ENCODE results near the gene WFDC2. TPM values are rescaled to one million over a fixed set of nuclear protein-coding genes. Genes with fewer than 3 reads are reported as not detected.

The WFDC2 gene
- total RNA-seq, 2 experiments from 2014 or later = not detected

DNA sequence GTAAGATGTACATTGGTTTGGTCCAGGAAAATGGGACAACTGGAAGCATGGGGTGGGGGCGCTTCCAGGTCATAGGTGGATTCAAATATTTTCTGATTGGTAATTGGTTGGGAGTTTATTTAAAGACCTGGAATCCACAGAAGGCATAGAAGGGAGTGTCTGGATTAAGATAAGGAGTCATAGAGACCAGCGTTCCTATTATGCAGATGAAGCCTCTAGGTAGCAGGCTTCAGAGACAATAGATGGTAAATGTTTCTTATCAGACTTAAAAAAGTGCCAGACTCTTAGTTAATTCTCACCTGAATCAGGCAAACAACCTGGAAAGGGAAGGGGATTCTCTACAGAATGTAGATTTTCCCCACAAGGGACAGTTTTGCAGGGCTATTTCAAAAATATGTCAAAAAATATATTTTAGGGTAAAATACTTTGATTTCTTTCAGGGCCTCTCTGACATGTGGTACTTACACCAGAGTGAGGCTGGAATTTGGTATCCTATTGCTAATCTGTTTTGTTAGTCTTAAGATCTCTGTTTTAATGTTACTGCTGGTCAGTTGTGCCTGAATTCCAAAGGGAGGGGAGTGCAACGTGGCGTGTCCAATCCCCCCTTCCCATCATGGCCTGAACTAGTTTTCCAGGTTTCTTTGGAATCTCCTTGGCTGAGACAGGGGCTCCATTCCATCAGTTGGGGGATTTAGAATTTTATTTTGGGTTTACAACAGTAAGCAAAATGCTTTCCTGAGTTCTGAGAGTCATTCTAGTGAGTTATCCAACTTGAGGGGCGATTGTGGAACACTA lies 28.5 kb upstream of the WFDC2 start:
- ATAC-seq (no peak), DNase-seq (no peak)
- CTCF ChIA-PET = interaction anchor here (2.5 to 14.2 kb wide), 2 partner anchors 9 to 73 kb away, joined by 11 to 478 read pairs; partner anchors contain the start of gene SYS1
- H3K4me1 Mint-ChIP-seq = peaks cover 45% of the 10 kb centered on the region
- H3K4me3 Mint-ChIP-seq = no peak overlapping the region
- peaks cover 16% of the 10 kb centered on the region for H3K27me3 Mint-ChIP-seq
- H3K36me3 Mint-ChIP-seq = no peaks in the 10 kb centered on the region
- no peaks in the 10 kb centered on the region for H3K9me3 Mint-ChIP-seq (ENCODE audit: low read depth)
- no peak overlapping the region for H3K27ac Mint-ChIP-seq

GRCh38 chr20:45441746-45442145 lies 27.8 kb upstream of the WFDC2 start:
- H3K4me1 Mint-ChIP-seq = peaks cover 43% of the 10 kb centered on the region
- H3K27me3 Mint-ChIP-seq = peaks cover 20% of the 10 kb centered on the region
- no peaks in the 10 kb centered on the region for H3K9me3 Mint-ChIP-seq (ENCODE audit: low read depth)
- ATAC-seq (no peak), DNase-seq (no peak)
- no peak overlapping the region for H3K27ac Mint-ChIP-seq
- no peak overlapping the region for H3K4me3 Mint-ChIP-seq
- H3K36me3 Mint-ChIP-seq = no peaks in the 10 kb centered on the region
- CTCF ChIA-PET = no interaction called here

DNA sequence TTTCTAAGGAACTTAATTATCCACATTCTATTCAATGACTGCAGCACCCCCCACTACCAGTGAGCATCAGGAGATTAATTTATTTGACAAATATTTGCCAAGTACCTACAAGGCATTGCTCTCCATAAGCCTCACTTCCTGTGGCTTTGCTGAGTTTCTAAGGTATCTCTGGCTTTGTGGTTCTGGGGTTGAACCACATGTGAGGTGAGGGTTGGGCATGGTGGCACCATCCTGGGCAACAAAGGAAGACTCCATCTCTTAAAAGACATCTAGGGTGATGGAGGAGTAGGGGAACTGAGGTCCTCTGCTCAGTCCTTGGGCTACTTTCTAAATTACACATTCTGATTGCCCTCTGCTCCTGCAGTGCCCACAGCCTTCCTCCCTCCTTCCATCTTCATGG lies 25.5 kb upstream of the WFDC2 start:
- Mint-ChIP-seq H3K9me3 (ENCODE audit: low read depth) (no peaks in the 10 kb centered on the region), H3K4me1 (peaks cover 43% of the 10 kb centered on the region), H3K27ac (peak overlapping the region; percentile 76), H3K4me3 (no peak overlapping the region), H3K27me3 (peaks cover 23% of the 10 kb centered on the region), H3K36me3 (no peaks in the 10 kb centered on the region)
- CTCF ChIA-PET = interaction anchor here (1.0 to 11.8 kb wide), 6 partner anchors 8 to 132 kb away, joined by 4 to 100 read pairs (median 8); partner anchors contain the start of gene SYS1
- ATAC-seq (peak; percentile 46), DNase-seq (peak; percentile 73)

DNA sequence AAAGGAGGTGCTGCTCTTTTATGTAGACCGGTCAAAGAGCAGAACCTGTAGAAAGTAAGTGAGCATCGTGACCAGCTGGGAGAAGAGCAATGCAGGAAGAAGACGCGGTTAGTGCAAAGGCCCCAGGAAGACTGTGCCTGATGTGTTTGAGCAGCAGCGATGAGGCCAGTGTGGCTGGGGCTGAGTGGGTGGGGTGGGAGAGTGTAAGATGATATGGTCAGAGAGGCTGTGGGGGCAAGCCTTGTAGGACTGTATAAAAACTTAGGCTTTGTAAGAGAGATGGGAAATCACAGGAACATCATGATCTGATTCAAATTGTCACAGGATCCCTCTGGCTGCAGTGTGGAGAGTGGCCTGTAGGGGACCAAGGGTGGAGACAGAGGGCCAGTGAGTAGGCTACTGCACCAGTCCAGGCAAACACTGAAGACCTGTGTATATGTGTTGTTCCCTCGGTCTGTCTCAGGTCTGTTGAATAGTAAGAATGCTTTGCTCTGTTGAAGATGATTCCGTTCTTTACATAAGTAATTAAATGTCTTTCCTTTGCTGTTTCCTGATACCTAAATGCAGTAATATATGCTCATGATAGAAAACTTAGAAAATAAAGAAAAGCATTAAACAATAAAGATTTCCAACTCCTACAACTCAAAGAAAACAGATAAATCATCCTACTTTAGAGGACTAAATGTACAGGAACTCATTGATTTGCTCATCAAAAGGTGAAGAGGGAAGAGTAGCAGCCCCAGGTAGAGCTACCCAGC lies 23.6 kb upstream of the WFDC2 start:
- DNase-seq = peak; percentile 65
- Mint-ChIP-seq H3K4me1 (peaks cover 40% of the 10 kb centered on the region), H3K27ac (no peak overlapping the region), H3K36me3 (no peaks in the 10 kb centered on the region), H3K27me3 (peaks cover 23% of the 10 kb centered on the region), H3K4me3 (no peak overlapping the region), H3K9me3 (ENCODE audit: low read depth) (no peaks in the 10 kb centered on the region)
- CTCF ChIA-PET = interaction anchor here (1.0 to 11.8 kb wide), 11 partner anchors 9 to 434 kb away, joined by 3 to 100 read pairs (median 6); partner anchors contain the start of gene SYS1
- peak; percentile 81 for ATAC-seq

DNA sequence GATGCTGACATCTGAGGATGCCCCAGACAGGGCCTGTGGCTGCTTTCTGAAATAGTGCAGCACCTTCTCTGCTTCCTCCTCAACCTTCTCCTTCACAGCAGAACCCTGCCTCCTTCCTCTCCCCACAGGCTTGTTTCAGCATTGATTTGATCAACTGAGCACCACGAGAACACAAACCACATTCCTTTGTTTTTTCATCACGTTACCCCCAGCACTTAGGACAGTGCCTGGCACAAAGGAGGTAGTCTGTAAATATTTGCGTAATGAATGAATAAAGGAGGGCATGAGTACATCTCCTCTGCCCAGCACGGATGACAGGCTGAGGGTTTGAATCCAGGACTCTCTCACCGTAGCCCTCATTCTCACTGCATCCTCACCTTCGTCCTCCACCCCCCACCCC lies 21.3 kb upstream of the WFDC2 start:
- DNase-seq = no peak
- CTCF ChIA-PET = interaction anchor here (2.3 to 11.8 kb wide), 4 partner anchors 74 to 155 kb away, joined by 14 to 100 read pairs (median 23); partner anchors contain the start of gene SYS1
- Mint-ChIP-seq H3K4me3 (no peak overlapping the region), H3K36me3 (no peaks in the 10 kb centered on the region), H3K27me3 (peaks cover 23% of the 10 kb centered on the region), H3K4me1 (peaks cover 34% of the 10 kb centered on the region), H3K27ac (no peak overlapping the region), H3K9me3 (ENCODE audit: low read depth) (no peaks in the 10 kb centered on the region)
- no peak for ATAC-seq

- peaks cover 22% of the 10 kb centered on the region for H3K4me1 Mint-ChIP-seq
- CTCF ChIA-PET = interaction anchor here (0.9 to 11.8 kb wide), 23 partner anchors 10 to 321 kb away, joined by 3 to 100 read pairs (median 5); partner anchors contain the start of genes PIGT and SYS1
- no peak for ATAC-seq
Measured at GRCh38 chr20:45449528-45449927, 20.0 kb upstream of the WFDC2 start.

DNA sequence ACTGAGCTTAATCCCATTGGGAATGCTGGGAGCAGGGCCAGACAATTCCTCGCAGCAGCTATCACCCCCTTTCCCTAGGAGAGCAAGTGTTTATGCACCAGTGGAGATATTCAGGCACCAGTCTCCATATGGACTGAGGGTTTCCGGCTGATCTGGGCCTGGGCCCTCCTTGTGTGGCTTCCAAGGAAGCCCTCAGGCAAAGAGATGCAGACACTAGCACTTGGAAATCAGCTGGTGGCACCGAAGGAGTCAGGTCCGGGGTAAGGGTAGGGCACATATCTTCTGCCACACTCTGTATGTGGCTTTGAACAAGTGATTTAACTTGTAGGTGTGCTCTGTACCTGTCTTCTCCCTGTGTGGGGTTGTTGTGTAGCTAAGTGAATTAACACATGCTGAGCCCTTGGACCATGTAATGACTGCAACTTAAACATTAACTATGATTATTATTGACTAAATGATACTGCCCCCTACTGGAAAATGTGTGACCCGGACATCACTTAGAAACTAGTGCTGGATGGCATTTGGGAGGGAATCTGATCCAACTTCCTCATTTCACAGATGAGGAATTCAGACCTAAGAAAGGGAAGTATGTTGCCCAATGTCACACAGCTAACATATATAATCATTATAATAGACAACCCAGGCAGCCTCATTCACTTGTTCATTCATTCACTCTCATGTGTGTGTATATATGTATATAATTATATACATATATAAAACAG lies 19.3 kb upstream of the WFDC2 start:
- ATAC-seq = peak; percentile 34
- DNase-seq = no peak
- H3K27ac Mint-ChIP-seq = no peak overlapping the region

More at GRCh38 chr20:45449528-45449927, 20.0 kb upstream of the WFDC2 start:
- no peak overlapping the region for H3K4me3 Mint-ChIP-seq
- no peaks in the 10 kb centered on the region for H3K9me3 Mint-ChIP-seq (ENCODE audit: low read depth)
- H3K27me3 Mint-ChIP-seq = peaks cover 15% of the 10 kb centered on the region
- no peaks in the 10 kb centered on the region for H3K36me3 Mint-ChIP-seq
- no peak for DNase-seq
- H3K27ac Mint-ChIP-seq = no peak overlapping the region

DNA sequence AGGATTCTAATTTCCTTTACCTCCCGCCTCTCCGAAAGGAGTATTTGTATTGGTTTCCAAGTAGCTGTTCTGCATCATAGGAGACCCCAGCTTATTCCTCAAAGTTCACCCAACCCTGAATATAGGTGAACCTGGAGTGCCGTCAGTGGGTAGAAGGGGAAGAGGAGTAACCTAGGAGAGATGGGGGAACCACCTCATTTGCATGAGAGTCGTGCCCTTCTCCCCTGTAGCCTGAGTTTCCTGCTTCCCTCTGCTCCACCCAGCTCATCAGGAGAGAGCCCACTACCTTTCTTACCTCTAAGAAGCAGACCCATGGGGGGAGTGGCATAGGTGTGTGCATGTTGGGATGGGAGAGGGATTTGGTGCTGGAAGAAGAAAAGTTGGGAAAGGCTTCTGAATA lies 17.3 kb upstream of the WFDC2 start:
- DNase-seq (no peak), ATAC-seq (no peak)
- no peaks in the 10 kb centered on the region for H3K9me3 Mint-ChIP-seq (ENCODE audit: low read depth)
- H3K4me3 Mint-ChIP-seq = no peak overlapping the region
- H3K4me1 Mint-ChIP-seq = peaks cover 4% of the 10 kb centered on the region
- CTCF ChIA-PET = interaction anchor here (1.0 to 11.8 kb wide), 11 partner anchors 15 to 319 kb away, joined by 3 to 100 read pairs (median 9); partner anchors contain the start of gene SYS1
- no peaks in the 10 kb centered on the region for H3K36me3 Mint-ChIP-seq
- peaks cover 2% of the 10 kb centered on the region for H3K27me3 Mint-ChIP-seq
- no peak overlapping the region for H3K27ac Mint-ChIP-seq

More for the DNA sequence above, 19.3 kb upstream of the WFDC2 start:
- peaks cover 15% of the 10 kb centered on the region for H3K4me1 Mint-ChIP-seq
- H3K4me3 Mint-ChIP-seq = no peak overlapping the region
- H3K27me3 Mint-ChIP-seq = peaks cover 8% of the 10 kb centered on the region
- CTCF ChIA-PET = interaction anchor here (0.9 to 11.8 kb wide), 26 partner anchors 9 to 321 kb away, joined by 3 to 100 read pairs (median 5); partner anchors contain the start of genes PIGT and SYS1
- no peaks in the 10 kb centered on the region for H3K9me3 Mint-ChIP-seq (ENCODE audit: low read depth)
- H3K36me3 Mint-ChIP-seq = no peaks in the 10 kb centered on the region

- Mint-ChIP-seq H3K4me1 (peaks cover 3% of the 10 kb centered on the region), H3K4me3 (no peak overlapping the region), H3K27me3 (peaks cover 3% of the 10 kb centered on the region), H3K9me3 (ENCODE audit: low read depth) (no peaks in the 10 kb centered on the region), H3K27ac (no peak overlapping the region), H3K36me3 (no peaks in the 10 kb centered on the region)
- CTCF ChIA-PET = interaction anchor here (1.0 to 11.8 kb wide), 15 partner anchors 9 to 352 kb away, joined by 3 to 100 read pairs (median 6); partner anchors contain the start of genes KCNS1 and SYS1
- no peak for ATAC-seq
- no peak for DNase-seq
Measured at GRCh38 chr20:45452772-45453691, 16.5 kb upstream of the WFDC2 start.

DNA sequence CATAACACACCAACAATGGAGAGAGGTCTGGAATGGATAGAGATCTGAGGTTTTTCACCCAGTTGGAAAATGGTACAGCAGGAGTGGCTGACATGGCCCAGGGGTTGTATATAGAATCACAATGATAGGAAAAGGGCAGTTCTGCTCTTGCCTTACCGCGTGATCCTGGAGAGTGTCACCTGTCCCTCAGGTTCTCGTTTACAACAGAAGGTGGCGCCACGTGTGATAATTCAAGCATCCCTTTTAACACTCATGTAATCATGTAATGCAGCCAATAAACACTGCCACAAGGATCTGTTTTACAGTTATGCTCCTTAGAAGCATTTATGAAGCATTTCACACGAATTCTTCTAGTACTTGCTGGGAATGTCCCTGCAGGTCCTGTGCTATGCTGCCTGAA lies 12.9 kb upstream of the WFDC2 start:
- peak; percentile 33 for ATAC-seq
- Mint-ChIP-seq H3K9me3 (ENCODE audit: low read depth) (no peaks in the 10 kb centered on the region), H3K36me3 (no peaks in the 10 kb centered on the region), H3K4me3 (no peak overlapping the region), H3K27ac (no peak overlapping the region), H3K4me1 (no peaks in the 10 kb centered on the region), H3K27me3 (peaks cover 18% of the 10 kb centered on the region)
- DNase-seq = peak; percentile 61
- CTCF ChIA-PET = interaction anchor here (2.3 to 8.3 kb wide), 2 partner anchors 93 to 315 kb away, joined by 7 to 61 read pairs; partner anchors contain the start of gene SYS1

GRCh38 chr20:45459606-45460005 lies 9.9 kb upstream of the WFDC2 start:
- Mint-ChIP-seq H3K36me3 (no peaks in the 10 kb centered on the region), H3K27me3 (peaks cover 23% of the 10 kb centered on the region), H3K4me1 (no peaks in the 10 kb centered on the region), H3K9me3 (ENCODE audit: low read depth) (no peaks in the 10 kb centered on the region), H3K4me3 (no peak overlapping the region), H3K27ac (no peak overlapping the region)
- ATAC-seq (no peak), DNase-seq (no peak)
- CTCF ChIA-PET = interaction anchor here (1.9 to 8.3 kb wide), 4 partner anchors 9 to 312 kb away, joined by 6 to 61 read pairs (median 14); partner anchors contain the start of gene SYS1

GRCh38 chr20:45461225-45461624 lies 8.3 kb upstream of the WFDC2 start:
- Mint-ChIP-seq H3K27ac (no peak overlapping the region), H3K36me3 (no peaks in the 10 kb centered on the region), H3K4me3 (no peak overlapping the region), H3K27me3 (peaks cover 28% of the 10 kb centered on the region), H3K4me1 (no peaks in the 10 kb centered on the region), H3K9me3 (ENCODE audit: low read depth) (no peaks in the 10 kb centered on the region)
- ATAC-seq = no peak
- CTCF ChIA-PET = interaction anchor here (0.6 to 3.9 kb wide), 3 partner anchors 11 to 310 kb away, joined by 3 to 18 read pairs (median 6); no protein-coding TSS in a partner anchor
- DNase-seq = no peak

All from activated CD8-positive, alpha-beta memory T cell treated with anti-CD3 and anti-CD28 coated beads, Interleukin-2, amount 10 ng/mL, durations not matched to agents 7 days and 5 days (primary cell).